ENCODE data around the gene KIF6.

Gene KIF6

GRCh38 chr6:39362487-39362865 is 362.7 kb downstream of the KIF6 start:
- no peak overlapping the region for H3K9ac ChIP-seq (ENCODE audit: low read length)
- no peak overlapping the region for H3K27ac ChIP-seq (ENCODE audit: low read length)
- H3K9me3 ChIP-seq (ENCODE audit: control insufficient read depth, low read depth, low read length): no peaks in the 10 kb centered on the region
- peaks cover 4% of the 10 kb centered on the region for H3K4me1 ChIP-seq (ENCODE audit: control insufficient read depth, low read depth, low read length)
- H3K4me3 ChIP-seq (ENCODE audit: low read length): no peak overlapping the region
- no peaks in the 10 kb centered on the region for H3K27me3 ChIP-seq (ENCODE audit: control insufficient read depth, insufficient read depth, low read length)
- H3K36me3 ChIP-seq (ENCODE audit: control insufficient read depth, low read depth, low read length): no peaks in the 10 kb centered on the region

GRCh38 chr6:39361657-39362486 is 363.3 kb downstream of the KIF6 start:
- H3K9me3 ChIP-seq (ENCODE audit: control insufficient read depth, low read depth, low read length): no peaks in the 10 kb centered on the region
- H3K27ac ChIP-seq (ENCODE audit: low read length): no peak overlapping the region
- peaks cover 4% of the 10 kb centered on the region for H3K4me1 ChIP-seq (ENCODE audit: control insufficient read depth, low read depth, low read length)
- no peak overlapping the region for H3K9ac ChIP-seq (ENCODE audit: low read length)
- H3K36me3 ChIP-seq (ENCODE audit: control insufficient read depth, low read depth, low read length): no peaks in the 10 kb centered on the region
- H3K4me3 ChIP-seq (ENCODE audit: low read length): no peak overlapping the region
- no peaks in the 10 kb centered on the region for H3K27me3 ChIP-seq (ENCODE audit: control insufficient read depth, insufficient read depth, low read length)

- no peak overlapping the region for H3K4me3 ChIP-seq (ENCODE audit: low read length)
Measured at GRCh38 chr6:39360378-39360777, 364.8 kb downstream of the KIF6 start.

GRCh38 chr6:39357998-39358686 is 367.1 kb downstream of the KIF6 start:
- no peak overlapping the region for H3K27ac ChIP-seq (ENCODE audit: low read length)

More at GRCh38 chr6:39360378-39360777, 364.8 kb downstream of the KIF6 start:
- no peak overlapping the region for H3K27ac ChIP-seq (ENCODE audit: low read length)
- H3K9me3 ChIP-seq (ENCODE audit: control insufficient read depth, low read depth, low read length): no peaks in the 10 kb centered on the region
- no peaks in the 10 kb centered on the region for H3K27me3 ChIP-seq (ENCODE audit: control insufficient read depth, insufficient read depth, low read length)
- H3K36me3 ChIP-seq (ENCODE audit: control insufficient read depth, low read depth, low read length): no peaks in the 10 kb centered on the region
- peaks cover 4% of the 10 kb centered on the region for H3K4me1 ChIP-seq (ENCODE audit: control insufficient read depth, low read depth, low read length)
- H3K9ac ChIP-seq (ENCODE audit: low read length): no peak overlapping the region

GRCh38 chr6:39353698-39354315 is 371.4 kb downstream of the KIF6 start:
- H3K27me3 ChIP-seq (ENCODE audit: control insufficient read depth, insufficient read depth, low read length): no peaks in the 10 kb centered on the region
- no peaks in the 10 kb centered on the region for H3K9me3 ChIP-seq (ENCODE audit: control insufficient read depth, low read depth, low read length)
- no peaks in the 10 kb centered on the region for H3K36me3 ChIP-seq (ENCODE audit: control insufficient read depth, low read depth, low read length)
- no peak overlapping the region for H3K27ac ChIP-seq (ENCODE audit: low read length)
- no peak overlapping the region for H3K4me3 ChIP-seq (ENCODE audit: low read length)
- H3K9ac ChIP-seq (ENCODE audit: low read length): no peak overlapping the region
- no peaks in the 10 kb centered on the region for H3K4me1 ChIP-seq (ENCODE audit: control insufficient read depth, low read depth, low read length)

More at GRCh38 chr6:39357998-39358686, 367.1 kb downstream of the KIF6 start:
- H3K36me3 ChIP-seq (ENCODE audit: control insufficient read depth, low read depth, low read length): no peaks in the 10 kb centered on the region
- H3K27me3 ChIP-seq (ENCODE audit: control insufficient read depth, insufficient read depth, low read length): no peaks in the 10 kb centered on the region
- no peak overlapping the region for H3K9ac ChIP-seq (ENCODE audit: low read length)
- peaks cover 4% of the 10 kb centered on the region for H3K4me1 ChIP-seq (ENCODE audit: control insufficient read depth, low read depth, low read length)
- H3K9me3 ChIP-seq (ENCODE audit: control insufficient read depth, low read depth, low read length): no peaks in the 10 kb centered on the region
- no peak overlapping the region for H3K4me3 ChIP-seq (ENCODE audit: low read length)

- no peak overlapping the region for H3K27ac ChIP-seq (ENCODE audit: low read length)
- H3K4me1 ChIP-seq (ENCODE audit: control insufficient read depth, low read depth, low read length): peaks cover 4% of the 10 kb centered on the region
Measured at GRCh38 chr6:39350723-39351505, 374.3 kb downstream of the KIF6 start.

GRCh38 chr6:39348740-39349139 is 376.5 kb downstream of the KIF6 start:
- Histone ChIP-seq H3K27ac (ENCODE audit: low read length) (no peak overlapping the region), H3K4me3 (ENCODE audit: low read length) (no peak overlapping the region), H3K9me3 (ENCODE audit: control insufficient read depth, low read depth, low read length) (no peaks in the 10 kb centered on the region), H3K36me3 (ENCODE audit: control insufficient read depth, low read depth, low read length) (no peaks in the 10 kb centered on the region), H3K27me3 (ENCODE audit: control insufficient read depth, insufficient read depth, low read length) (no peaks in the 10 kb centered on the region), H3K4me1 (ENCODE audit: control insufficient read depth, low read depth, low read length) (peaks cover 11% of the 10 kb centered on the region), H3K9ac (ENCODE audit: low read length) (no peak overlapping the region)

More at GRCh38 chr6:39350723-39351505, 374.3 kb downstream of the KIF6 start:
- Histone ChIP-seq H3K36me3 (ENCODE audit: control insufficient read depth, low read depth, low read length) (no peaks in the 10 kb centered on the region), H3K4me3 (ENCODE audit: low read length) (no peak overlapping the region), H3K9ac (ENCODE audit: low read length) (no peak overlapping the region), H3K27me3 (ENCODE audit: control insufficient read depth, insufficient read depth, low read length) (no peaks in the 10 kb centered on the region), H3K9me3 (ENCODE audit: control insufficient read depth, low read depth, low read length) (no peaks in the 10 kb centered on the region)

- H3K9ac ChIP-seq (ENCODE audit: low read length): no peak overlapping the region
- no peaks in the 10 kb centered on the region for H3K36me3 ChIP-seq (ENCODE audit: control insufficient read depth, low read depth, low read length)
- no peak overlapping the region for H3K4me3 ChIP-seq (ENCODE audit: low read length)
- peaks cover 18% of the 10 kb centered on the region for H3K4me1 ChIP-seq (ENCODE audit: control insufficient read depth, low read depth, low read length)
- H3K27me3 ChIP-seq (ENCODE audit: control insufficient read depth, insufficient read depth, low read length): no peaks in the 10 kb centered on the region
- no peaks in the 10 kb centered on the region for H3K9me3 ChIP-seq (ENCODE audit: control insufficient read depth, low read depth, low read length)
- H3K27ac ChIP-seq (ENCODE audit: low read length): no peak overlapping the region
Measured at GRCh38 chr6:39347906-39348585, 377.2 kb downstream of the KIF6 start.

GRCh38 chr6:39347206-39347605 is 378.0 kb downstream of the KIF6 start:
- H3K27ac ChIP-seq (ENCODE audit: low read length): no peak overlapping the region
- H3K27me3 ChIP-seq (ENCODE audit: control insufficient read depth, insufficient read depth, low read length): no peaks in the 10 kb centered on the region
- H3K9ac ChIP-seq (ENCODE audit: low read length): no peak overlapping the region
- no peak overlapping the region for H3K4me3 ChIP-seq (ENCODE audit: low read length)
- peaks cover 20% of the 10 kb centered on the region for H3K4me1 ChIP-seq (ENCODE audit: control insufficient read depth, low read depth, low read length)
- no peaks in the 10 kb centered on the region for H3K36me3 ChIP-seq (ENCODE audit: control insufficient read depth, low read depth, low read length)
- no peaks in the 10 kb centered on the region for H3K9me3 ChIP-seq (ENCODE audit: control insufficient read depth, low read depth, low read length)

- no peak overlapping the region for H3K9ac ChIP-seq (ENCODE audit: low read length)
- no peaks in the 10 kb centered on the region for H3K9me3 ChIP-seq (ENCODE audit: control insufficient read depth, low read depth, low read length)
- no peaks in the 10 kb centered on the region for H3K36me3 ChIP-seq (ENCODE audit: control insufficient read depth, low read depth, low read length)
- no peak overlapping the region for H3K4me3 ChIP-seq (ENCODE audit: low read length)
- no peak overlapping the region for H3K27ac ChIP-seq (ENCODE audit: low read length)
- peaks cover 20% of the 10 kb centered on the region for H3K4me1 ChIP-seq (ENCODE audit: control insufficient read depth, low read depth, low read length)
- no peaks in the 10 kb centered on the region for H3K27me3 ChIP-seq (ENCODE audit: control insufficient read depth, insufficient read depth, low read length)
Measured at GRCh38 chr6:39344821-39345280, 380.4 kb downstream of the KIF6 start.

All from iPS-18a (cell line).